PFSK-1 (cell line): ENCODE measurements around the gene VTN.

Source experiments
- POLR2AphosphoS5 ChIP-seq: IDR thresholded peaks from 2 replicates; pipeline ENCODE4 v1.6.1; 2012; ENCODE audit warnings: low read depth, mild to moderate bottlenecking, control low read depth, low read length, moderate library complexity
- SIN3A ChIP-seq: IDR thresholded peaks from 2 replicates; pipeline ENCODE4 v1.6.1; 2012; ENCODE audit warnings: mild to moderate bottlenecking, low read length, moderate library complexity, borderline replicate concordance; ENCODE audit not compliant: insufficient read depth
- TAF1 ChIP-seq: IDR thresholded peaks from 2 replicates; pipeline ENCODE4 v1.6.1; 2012; ENCODE audit warnings: low read length, control low read depth, borderline replicate concordance; ENCODE audit not compliant: insufficient read depth
- TF ChIP-seq, protein P1 (sequence below), 2 experiments: IDR thresholded peaks; 2 replicates each; pipeline versions ENCODE4 v1.6.1 to v1.8.0; 2011 to 2012; ENCODE audit warnings: low read depth in 2 of 2, low read length in 2 of 2, control low read depth in 1 of 2, inconsistent platforms in 1 of 2, mild to moderate bottlenecking in 1 of 2, moderate library complexity in 1 of 2; ENCODE audit not compliant: insufficient read depth in 1 of 2

DNA sequence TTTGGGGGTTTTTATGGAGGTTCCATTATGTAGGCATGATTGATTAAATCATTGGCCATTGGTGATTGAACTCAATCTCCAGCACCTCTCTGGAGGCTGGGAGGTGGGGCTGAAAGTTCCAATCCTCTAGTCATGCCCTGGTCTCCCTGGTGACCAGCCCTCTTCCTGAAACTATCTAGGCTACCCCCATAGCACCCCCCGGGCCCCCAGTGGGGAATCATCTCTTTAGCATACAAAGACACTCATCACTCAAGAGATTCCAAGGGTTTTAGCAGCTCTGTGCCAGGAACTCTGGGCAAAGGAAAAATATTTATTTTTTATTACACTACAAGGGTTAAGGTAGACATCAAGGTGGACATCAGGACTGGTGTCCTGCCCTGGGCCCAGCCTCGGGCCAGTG lies 25.3 kb upstream of the VTN start:
- TF ChIP-seq SIN3A (no peak), POLR2AphosphoS5 (no peak; the same call in 1 of the 2 replicates), TAF1 (no peak)
- TF ChIP-seq, protein P1, sequence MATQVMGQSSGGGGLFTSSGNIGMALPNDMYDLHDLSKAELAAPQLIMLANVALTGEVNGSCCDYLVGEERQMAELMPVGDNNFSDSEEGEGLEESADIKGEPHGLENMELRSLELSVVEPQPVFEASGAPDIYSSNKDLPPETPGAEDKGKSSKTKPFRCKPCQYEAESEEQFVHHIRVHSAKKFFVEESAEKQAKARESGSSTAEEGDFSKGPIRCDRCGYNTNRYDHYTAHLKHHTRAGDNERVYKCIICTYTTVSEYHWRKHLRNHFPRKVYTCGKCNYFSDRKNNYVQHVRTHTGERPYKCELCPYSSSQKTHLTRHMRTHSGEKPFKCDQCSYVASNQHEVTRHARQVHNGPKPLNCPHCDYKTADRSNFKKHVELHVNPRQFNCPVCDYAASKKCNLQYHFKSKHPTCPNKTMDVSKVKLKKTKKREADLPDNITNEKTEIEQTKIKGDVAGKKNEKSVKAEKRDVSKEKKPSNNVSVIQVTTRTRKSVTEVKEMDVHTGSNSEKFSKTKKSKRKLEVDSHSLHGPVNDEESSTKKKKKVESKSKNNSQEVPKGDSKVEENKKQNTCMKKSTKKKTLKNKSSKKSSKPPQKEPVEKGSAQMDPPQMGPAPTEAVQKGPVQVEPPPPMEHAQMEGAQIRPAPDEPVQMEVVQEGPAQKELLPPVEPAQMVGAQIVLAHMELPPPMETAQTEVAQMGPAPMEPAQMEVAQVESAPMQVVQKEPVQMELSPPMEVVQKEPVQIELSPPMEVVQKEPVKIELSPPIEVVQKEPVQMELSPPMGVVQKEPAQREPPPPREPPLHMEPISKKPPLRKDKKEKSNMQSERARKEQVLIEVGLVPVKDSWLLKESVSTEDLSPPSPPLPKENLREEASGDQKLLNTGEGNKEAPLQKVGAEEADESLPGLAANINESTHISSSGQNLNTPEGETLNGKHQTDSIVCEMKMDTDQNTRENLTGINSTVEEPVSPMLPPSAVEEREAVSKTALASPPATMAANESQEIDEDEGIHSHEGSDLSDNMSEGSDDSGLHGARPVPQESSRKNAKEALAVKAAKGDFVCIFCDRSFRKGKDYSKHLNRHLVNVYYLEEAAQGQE (IDR thresholded peaks at IDR 0.05; ENCODE audit: insufficient read depth in 1 of 2, low read depth in 2 of 2, low read length in 2 of 2): no peak
